TTC549 (cell line): Measurements from ENCODE around the gene SETD3.

Experiments used
- FAIRE-seq: peaks from 2 replicates; lab custom pipeline; 2012; peaks lifted over from hg19 to GRCh38; lab: Jason Lieb, UNC

The SETD3 gene

GRCh38 chr14:99459481-99460100, 21.1 kb downstream of the SETD3 start:
- no peak for FAIRE-seq

DNA sequence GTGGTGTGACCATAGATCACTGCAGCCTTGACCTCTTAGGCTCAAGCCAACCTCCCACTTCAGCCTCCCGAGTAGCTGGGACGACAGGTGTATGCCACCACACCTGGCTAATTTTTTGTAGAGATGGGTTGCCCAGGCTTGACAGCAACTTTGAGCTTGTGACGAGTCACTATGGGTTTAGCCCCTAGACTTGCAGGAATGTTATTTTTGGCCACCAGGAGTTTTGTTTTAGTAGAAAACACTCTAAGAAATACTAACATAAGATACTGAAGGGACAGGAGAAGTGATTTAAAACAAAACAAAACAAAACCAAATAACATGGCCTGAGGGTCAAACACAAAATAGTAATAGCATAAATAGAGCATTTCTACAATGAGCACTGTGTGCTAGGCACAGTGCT, 26.4 kb downstream of the SETD3 start:
- FAIRE-seq, result no peak

GRCh38 chr14:99452968-99453367, 27.7 kb downstream of the SETD3 start:
- FAIRE-seq, result no peak

DNA sequence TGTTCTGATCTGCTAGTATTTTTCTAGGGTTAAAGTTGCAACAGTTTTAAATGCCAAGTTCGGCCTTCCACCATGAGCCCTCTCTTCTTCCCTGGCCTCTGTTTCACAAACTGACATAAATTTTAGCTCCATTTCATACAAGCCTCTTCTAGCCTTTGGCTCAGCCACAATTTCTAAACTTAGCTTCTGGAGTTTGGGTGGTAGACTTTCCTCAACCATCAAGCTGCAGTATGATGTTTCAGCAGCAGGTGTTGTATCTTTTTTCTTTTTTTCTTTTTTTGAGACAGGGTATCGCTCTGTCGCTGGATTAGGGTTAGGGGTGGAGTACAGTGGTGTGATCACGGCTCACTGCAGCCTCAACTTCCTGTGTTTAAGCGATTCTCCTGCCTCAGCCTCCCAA, 29.4 kb downstream of the SETD3 start:
- FAIRE-seq, result no peak

- no peak for FAIRE-seq
These were observed 30.4 kb downstream of the SETD3 start for GRCh38 chr14:99450266-99450665.

- FAIRE-seq, result no peak
These were observed 32.9 kb downstream of the SETD3 start for GRCh38 chr14:99447739-99448138.

GRCh38 chr14:99445931-99446330, 34.7 kb downstream of the SETD3 start:
- FAIRE-seq, result no peak

- FAIRE-seq, result no peak
These were observed 38.7 kb downstream of the SETD3 start for GRCh38 chr14:99441918-99442317.

DNA sequence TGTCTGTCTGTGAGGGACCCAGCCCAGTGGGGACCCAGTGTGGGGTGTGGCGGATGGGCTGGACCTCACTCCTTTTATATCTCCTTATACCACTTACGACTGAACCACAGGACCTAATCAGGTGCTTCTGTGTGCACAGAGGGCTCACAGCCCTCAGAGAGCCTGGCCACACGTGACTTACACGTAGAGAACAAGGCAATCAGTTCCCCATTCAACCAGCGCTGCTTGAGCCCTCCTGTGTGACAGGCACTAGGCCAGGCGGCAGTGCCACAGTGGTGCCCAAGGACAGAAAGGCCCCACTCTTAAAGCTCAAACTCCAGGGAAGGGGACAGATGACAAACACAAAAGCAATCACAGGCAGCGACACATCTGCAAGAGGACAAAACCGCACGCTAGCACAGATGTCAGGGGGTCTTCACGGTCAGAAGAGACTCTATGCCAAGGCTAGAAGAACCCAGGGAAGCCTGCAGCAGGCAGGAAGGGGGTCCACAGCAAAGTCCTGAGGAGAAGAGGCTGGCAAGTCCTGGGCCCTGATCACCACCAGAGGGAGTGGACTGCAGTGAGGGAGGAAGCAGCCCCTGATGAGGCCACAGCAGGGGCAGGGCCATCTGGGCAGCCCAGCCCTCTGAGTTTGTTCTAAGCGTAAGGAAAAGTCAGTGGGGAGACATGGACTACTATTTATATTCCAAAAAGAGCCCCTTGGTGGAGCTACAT, 39.3 kb downstream of the SETD3 start:
- FAIRE-seq, result no peak

DNA sequence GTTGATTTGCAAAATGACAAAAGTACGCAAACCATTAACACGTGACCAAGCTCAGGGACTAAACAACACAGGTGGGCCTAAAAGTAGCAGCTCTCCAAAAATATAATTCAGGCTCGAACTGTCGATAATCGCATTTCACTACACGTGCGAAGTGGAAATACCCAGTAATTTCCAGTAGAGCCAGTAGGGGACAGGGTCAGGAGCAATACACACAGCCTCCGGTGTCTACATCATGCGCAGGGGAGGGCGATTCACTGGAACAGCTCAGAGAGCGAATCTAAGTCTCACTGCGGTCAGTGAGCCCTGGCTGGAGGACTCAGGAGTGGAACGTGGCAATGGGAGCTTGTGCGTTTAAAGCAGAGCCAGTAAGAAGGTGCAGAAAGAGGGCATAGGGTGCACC, 40.4 kb downstream of the SETD3 start:
- FAIRE-seq, result no peak

DNA sequence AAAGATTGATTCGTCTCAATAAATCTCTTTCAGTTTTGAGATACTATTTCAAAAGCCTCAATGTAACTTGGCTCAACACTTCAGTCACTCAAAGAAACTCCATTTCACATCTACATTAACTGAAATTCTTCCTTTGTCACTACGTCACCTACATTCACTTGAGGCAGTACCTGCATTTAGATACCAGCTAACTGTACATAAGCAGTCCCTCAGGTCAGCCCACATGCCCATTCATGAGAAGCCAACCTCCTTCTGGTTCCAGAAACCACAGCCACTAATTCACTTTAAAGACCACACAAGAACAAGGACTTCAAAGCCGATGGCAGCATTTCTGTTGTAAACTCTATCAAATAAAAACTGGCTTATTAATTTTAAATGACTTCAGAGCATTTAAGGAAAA, 43.0 kb downstream of the SETD3 start:
- FAIRE-seq, result no peak

GRCh38 chr14:99436247-99437180, 44.1 kb downstream of the SETD3 start:
- FAIRE-seq, result no peak

DNA sequence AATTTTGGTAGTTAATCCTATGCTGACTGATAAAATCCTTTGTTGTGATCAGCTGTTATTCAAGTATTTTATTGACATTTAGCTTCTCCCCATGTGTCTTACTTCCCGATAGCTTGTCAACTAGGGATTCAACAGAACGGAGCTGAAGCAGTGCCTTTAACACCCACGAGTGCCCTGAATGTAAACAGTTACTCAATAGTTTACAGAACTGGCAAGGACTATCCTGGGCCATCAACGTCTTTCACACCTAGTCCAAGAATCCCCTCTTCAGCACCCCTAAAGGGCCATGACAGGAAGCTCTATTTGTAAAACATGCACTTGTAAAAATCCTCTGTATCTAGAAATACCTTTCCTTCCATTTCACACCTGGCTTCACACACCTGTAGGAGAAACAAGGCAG, 45.3 kb downstream of the SETD3 start:
- no peak for FAIRE-seq

GRCh38 chr14:99432485-99432884, 48.2 kb downstream of the SETD3 start:
- no peak for FAIRE-seq

DNA sequence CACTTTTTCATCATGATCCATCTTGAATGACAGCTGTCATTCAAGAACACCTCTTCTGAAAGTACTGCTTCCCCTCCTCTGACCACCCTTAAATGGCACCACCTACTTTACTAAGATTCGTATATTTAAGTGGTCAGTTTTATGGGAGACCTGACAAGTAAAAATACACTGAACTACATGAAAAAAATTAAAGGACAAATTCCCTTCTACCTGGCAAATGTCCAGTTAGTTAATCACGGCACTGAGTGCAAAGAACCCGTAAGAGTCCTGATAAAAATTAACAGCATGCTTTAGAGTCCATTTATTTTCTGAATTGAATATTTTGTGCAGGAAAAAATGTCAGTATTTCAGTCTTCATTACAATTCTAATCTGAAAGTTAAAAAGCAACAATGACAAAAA, 48.7 kb downstream of the SETD3 start:
- no peak for FAIRE-seq

GRCh38 chr14:99430491-99430890, 50.2 kb downstream of the SETD3 start:
- FAIRE-seq, result no peak

DNA sequence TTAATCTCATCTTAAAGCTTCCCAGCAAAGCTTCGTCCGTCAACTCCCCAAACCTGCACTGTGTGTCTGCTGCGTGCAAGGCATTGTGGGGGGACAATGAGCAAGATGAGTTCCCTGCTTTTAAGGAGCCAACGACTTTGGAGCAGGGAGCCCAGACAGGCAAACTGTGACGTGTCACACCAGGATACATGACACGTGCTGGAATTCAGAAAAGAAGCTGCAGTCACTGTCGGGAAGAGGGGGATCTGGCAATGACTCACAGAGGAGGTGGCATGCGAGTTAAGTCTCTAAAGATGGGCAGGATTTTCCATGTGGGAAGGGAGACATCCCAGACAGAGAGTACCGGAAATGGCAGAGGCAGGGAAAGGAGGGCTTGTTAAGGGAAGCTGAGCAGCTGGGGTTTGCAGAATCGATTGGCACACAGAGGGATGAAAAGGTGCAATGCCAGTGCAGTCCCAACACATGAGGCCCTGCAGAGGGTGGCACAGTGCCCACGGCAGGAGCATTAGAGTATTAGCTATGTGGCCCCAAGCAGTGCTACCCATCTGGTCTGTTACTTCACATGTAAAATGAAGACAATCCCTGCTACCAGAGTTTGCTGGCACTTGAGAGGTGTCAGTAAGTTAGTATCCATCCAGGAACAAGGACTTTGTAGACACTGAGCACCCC, 52.9 kb downstream of the SETD3 start:
- no peak for FAIRE-seq

GRCh38 chr14:99426813-99427346, 53.8 kb downstream of the SETD3 start:
- FAIRE-seq, result no peak

DNA sequence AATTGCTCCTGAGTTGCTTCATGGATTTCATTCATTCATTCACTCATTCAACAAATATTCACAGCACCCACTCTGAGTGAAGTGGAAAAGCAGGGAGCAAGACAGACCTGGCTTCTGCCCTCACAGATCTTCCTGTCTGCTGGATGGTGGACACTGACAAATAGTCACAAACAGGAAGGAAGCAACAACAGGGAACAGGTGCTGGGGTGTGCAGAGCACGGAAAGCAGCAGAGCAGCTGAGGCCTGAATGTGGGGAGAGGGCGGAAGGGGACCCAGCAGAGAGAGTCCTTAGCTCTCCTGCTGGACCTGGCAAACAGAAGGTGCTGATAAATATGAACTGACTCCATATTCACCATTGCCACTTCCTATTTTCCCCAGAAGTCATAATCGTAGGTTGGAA, 54.4 kb downstream of the SETD3 start:
- FAIRE-seq, result no peak

GRCh38 chr14:99425272-99425681, 55.4 kb downstream of the SETD3 start:
- FAIRE-seq, result no peak

- no peak for FAIRE-seq
These were observed 56.3 kb downstream of the SETD3 start for GRCh38 chr14:99424306-99424877.

GRCh38 chr14:99423434-99423833, 57.2 kb downstream of the SETD3 start:
- no peak for FAIRE-seq
